HL-60/S4 treated with retinoic acid at 250 ng/mL for 4 days and 3 days (cell line): ENCODE measurements around the gene POU2F1.
"Not testable (repeated sequence)": the region's sequence is repeated elsewhere in the genome, so short reads cannot be mapped to it uniquely, and the experiment has no call there.

ENCODE experiments used
- in situ Hi-C: fragments of 300-500 bp; cut with MboI; formaldehyde crosslinking; loops from 2 replicates; pipeline ENCODE4 v1.7.0; 2022; ENCODE audit warnings: low sequenced_read_pairs

POU2F1 gene

GRCh38 chr1:167205306-167206050 is 15.2 kb upstream of the POU2F1 start:
- in situ Hi-C loops, result not testable (repeated sequence)

GRCh38 chr1:167206166-167206835 is 14.4 kb upstream of the POU2F1 start:
- in situ Hi-C loops, result no loop called here

- in situ Hi-C loops, result no loop called here
Observed at GRCh38 chr1:167207940-167208623, 12.6 kb upstream of the POU2F1 start.

DNA sequence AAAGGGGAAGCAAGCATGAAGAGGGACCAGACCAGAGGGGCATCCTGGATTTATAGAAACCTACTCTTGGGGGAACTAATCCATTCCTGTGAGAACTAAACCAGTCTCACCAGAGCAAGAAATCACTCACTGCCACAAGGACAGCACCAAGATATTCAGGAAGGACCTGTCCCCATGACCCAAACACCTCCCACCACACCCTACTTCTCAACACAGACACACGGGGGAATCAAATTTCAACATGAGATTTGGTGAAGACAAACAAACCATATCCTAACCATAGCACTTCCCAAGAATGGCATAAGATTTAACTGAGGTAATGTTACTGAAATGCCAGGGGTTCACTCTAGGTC is 12.1 kb upstream of the POU2F1 start:
- in situ Hi-C loops, result no loop called here

DNA sequence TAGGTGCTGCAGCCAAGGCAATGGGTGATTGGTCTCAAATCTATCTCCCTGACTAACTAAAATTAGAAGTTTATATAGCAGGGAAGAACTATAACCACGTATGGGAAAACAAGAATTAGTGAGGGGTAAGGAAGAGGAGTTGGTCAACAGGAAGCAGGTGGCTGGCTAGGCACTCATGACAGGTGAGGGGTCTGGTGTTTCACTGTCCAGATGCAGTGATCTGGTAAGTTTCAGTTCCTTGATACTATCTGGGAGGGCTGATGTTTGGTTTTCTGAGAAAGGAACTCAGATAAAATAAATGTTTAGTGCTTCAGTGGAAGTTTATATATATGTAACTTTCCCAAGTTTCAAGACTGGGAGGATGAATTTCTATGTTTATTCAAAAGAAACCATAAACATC is 11.6 kb upstream of the POU2F1 start:
- in situ Hi-C loops, result no loop called here

DNA sequence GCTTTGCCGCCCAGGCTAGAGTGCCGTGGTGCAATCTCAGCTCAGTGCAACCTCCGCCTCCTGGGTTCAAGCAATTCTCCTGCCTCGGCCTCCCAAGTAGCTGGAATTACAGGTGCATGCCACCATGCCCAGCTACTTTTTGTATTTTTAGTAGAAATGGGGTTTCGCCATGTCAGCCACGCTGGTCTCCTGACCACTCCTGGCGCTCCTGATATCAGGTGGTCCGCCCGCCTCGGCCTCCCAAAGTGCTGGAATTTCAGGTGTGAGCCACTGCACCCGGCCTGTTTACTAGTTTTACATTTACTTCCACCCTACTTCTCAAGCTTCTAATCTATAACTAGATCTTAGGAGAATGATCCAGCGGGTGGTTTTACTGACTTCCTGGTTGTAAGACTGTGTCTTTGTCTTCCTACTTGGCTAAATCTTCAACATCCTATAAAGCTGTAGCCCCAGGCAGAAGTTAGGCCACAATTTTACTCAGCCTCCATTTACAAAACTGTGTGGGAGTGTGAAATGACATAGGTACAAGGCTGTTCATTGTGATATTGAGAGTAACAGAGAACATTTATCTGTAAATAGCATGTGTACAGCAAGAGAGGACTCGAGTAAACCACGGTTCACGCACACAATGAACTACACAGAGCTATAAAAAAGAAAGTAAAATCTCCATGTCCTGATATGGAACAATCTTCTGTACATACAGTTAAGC is 9.6 kb upstream of the POU2F1 start:
- in situ Hi-C loops, result no loop called here

DNA sequence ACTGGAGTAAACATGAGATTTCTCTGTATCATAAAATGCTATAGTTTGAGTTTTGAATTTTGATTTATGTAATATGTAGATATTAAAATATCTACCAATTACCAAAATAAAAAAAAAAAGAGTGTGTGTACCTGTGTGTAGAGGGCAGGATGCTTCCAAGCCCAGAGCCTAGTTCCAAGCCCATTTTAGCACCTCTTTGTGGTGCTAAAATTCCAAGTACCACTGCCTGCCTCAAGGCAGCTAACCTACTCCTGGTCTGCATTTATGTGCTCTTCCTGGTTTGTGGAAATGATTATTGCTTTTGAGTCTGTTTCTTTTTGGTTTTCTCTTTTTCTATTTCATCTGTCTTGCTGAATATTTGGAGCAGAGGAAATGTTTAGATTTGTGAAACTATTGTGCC is 8.7 kb upstream of the POU2F1 start:
- in situ Hi-C loops, result no loop called here

DNA sequence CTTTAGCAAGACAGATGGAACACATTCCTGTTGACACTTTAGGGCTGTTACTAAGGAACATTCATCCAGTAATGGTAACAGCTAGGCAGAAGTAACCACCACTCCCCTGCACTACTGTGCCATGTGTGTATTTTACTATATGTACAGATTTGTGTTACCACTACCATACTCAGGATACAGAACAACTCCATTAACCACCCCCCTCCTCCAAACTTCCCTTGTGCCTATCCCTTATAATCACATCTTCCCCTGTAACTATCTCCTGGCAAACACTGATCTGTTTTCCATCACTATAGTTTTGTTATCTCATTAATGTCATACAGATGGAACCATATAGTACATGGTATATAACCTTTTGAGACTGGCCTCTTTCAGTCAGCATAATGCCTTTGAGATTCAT is 3.9 kb upstream of the POU2F1 start:
- in situ Hi-C loops, result no loop called here

DNA sequence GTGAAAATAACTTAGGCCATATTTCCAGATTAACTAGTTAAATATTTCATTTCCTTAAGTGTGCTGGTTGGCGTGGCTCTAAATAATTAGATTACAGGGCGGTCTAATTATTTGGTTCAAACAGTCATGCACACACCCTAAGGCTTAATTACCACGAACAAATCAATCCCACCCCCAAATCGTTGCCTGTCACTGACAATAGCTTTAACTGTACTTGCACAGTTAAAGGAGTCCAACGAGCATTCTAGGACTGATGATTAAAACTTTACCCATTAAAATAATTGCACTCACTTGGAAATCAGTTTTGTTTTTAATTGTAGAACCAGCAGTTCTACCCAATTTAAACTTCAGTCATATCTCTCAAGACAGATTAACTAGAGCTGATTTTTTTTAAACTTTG is 1.5 kb upstream of the POU2F1 start:
- in situ Hi-C loops, result no loop called here

GRCh38 chr1:167219646-167220536 is 795 bp upstream of the POU2F1 start:
- in situ Hi-C loops, result no loop called here

DNA sequence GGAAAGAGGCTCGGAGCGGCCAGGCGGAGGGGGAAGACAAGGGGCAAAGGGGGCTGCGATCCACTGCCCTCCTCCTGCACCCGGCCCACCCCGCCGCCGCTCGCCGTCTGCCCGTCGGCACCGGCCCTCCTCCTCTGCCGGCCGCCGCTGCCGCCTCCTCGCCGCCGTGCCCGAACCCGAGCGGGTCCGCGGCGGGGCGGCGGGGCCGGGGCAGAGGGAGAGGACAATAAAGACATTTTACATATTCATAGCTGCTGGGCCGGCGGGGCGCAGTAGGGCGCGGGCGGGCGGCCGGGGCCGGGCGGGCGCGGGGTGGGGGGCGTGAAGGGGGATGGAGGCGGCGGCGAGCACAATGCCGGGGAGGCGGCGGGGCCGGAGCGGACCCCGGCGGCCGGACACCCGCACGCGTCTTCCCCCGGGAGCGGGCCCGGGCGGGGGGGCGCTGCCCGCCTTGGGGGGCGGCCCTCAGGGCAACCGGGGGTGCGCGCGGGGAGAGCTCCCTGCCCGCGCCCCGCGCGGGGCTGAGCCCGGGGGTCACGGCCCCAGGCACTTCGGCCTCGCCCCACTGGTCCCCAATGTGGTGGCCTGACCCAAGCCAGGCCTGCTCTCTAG is 546 bp downstream of the POU2F1 start:
- in situ Hi-C loops, result no loop called here

DNA sequence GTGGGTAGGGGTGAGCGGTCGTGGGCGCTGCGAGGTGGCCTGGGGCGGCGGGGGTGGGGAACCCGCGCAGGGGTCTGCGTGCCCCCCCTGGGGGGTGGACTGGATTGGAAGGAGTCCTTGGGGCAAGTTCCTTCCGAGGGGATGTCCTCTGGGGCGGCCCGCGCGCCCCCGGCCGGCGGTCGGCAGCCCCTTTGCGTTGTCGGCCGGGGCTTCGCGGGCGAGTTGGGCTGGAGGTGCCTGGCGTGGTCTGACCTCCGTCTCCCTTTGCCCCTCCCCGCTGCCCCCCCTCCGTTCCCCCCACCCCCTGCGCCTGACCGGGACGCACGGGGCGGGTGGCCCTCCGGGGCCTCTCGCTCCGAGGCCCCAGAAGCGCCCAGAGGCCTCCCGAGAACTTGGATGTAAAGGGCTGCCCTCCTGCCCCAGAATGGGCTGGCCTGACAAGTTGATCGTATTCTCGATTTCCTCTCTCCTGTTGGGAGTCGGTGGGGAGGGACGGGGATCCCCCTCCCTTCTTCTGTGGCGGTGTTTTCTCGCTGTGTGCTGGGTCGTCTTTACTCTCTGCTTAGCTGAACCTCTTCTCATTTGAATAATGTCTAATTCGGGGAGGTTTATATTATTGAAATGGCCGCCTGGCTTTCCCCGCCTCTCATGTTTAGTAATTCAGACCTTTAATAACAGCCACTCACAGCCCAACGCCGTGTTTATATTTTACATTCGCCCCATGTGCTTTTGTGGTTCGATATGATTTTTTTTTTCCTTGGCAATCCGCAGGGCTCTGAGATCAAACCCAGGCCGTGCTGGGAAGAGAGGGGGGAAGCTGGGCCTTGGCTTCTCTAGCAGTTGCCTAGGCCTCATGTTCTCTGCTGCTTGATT is 1.3 kb downstream of the POU2F1 start:
- in situ Hi-C loops, result no loop called here

- in situ Hi-C loops, result no loop called here
Observed at GRCh38 chr1:167223144-167224103, 2.7 kb downstream of the POU2F1 start.

DNA sequence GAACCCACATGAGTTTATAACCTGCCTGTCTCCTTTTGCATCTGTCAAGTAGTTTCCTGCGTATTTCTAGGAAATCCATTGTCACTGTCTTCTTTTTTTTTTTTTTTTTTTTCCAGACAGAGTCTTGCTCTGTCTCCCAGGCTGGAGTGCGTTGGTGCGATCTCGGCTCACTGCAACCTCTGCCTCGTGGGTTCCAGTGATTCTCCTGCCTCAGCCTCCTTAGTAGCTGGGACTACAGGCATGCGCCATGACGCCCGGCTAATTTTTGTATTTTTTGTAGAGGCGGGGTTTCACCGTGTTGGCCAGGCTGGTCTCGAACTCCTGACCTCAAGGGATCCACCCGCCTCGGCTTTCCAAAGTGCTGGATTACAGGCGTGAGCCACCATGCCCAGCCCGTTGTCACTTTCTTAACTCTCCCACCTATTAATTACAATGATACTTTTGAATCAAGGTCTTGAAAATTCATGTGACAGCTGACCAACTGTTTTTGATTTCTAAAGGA is 4.1 kb downstream of the POU2F1 start:
- in situ Hi-C loops, result not testable (repeated sequence)

GRCh38 chr1:167225920-167226319 is 5.2 kb downstream of the POU2F1 start:
- in situ Hi-C loops, result no loop called here

- in situ Hi-C loops, result no loop called here
Observed at GRCh38 chr1:167227934-167228378, 7.3 kb downstream of the POU2F1 start.

- in situ Hi-C loops, result no loop called here
Observed at GRCh38 chr1:167229719-167230385, 9.2 kb downstream of the POU2F1 start.
